Measurements from ENCODE around the gene HCST.

The HCST gene

GRCh38 chr19:35938282-35939224, 36.2 kb downstream of the HCST start:
- DNase-seq = no peak

- no peak for DNase-seq
Measured at GRCh38 chr19:35939307-35940077, 37.2 kb downstream of the HCST start.

GRCh38 chr19:35940078-35940775, 37.9 kb downstream of the HCST start:
- DNase-seq = no peak

GRCh38 chr19:35940839-35941238, 38.5 kb downstream of the HCST start:
- DNase-seq = no peak

- DNase-seq = no peak
Measured at GRCh38 chr19:35942235-35942634, 39.9 kb downstream of the HCST start.

GRCh38 chr19:35943321-35944301, 41.3 kb downstream of the HCST start:
- DNase-seq = no peak

GRCh38 chr19:35944556-35944955, 42.2 kb downstream of the HCST start:
- DNase-seq = no peak

- DNase-seq = no peak
Measured at GRCh38 chr19:35945121-35945790, 42.9 kb downstream of the HCST start.

GRCh38 chr19:35946203-35946602, 43.9 kb downstream of the HCST start:
- DNase-seq = no peak

GRCh38 chr19:35949131-35949530, 46.8 kb downstream of the HCST start:
- no peak for DNase-seq
